ENCODE results near the gene S100PBP.

Gene S100PBP

GRCh38 chr1:32869923-32870614 lies 52.6 kb downstream of the S100PBP start:
- H3K4me1 Mint-ChIP-seq = peaks cover 20% of the 10 kb centered on the region
- peaks cover 34% of the 10 kb centered on the region for H3K27me3 Mint-ChIP-seq
- H3K4me3 Mint-ChIP-seq = peak overlapping the region; percentile 55
- H3K9me3 Mint-ChIP-seq = no peaks in the 10 kb centered on the region
- no peak overlapping the region for H3K27ac Mint-ChIP-seq
- H3K36me3 Mint-ChIP-seq = peaks cover 10% of the 10 kb centered on the region

- H3K36me3 Mint-ChIP-seq = peaks cover 10% of the 10 kb centered on the region
- peaks cover 20% of the 10 kb centered on the region for H3K4me1 Mint-ChIP-seq
- H3K9me3 Mint-ChIP-seq = no peaks in the 10 kb centered on the region
- peak within 1 kb of the TSS; percentile 55 for H3K4me3 Mint-ChIP-seq
- peak within 1 kb of the TSS; percentile 61 for H3K27ac Mint-ChIP-seq
- peaks cover 40% of the 10 kb centered on the region for H3K27me3 Mint-ChIP-seq
Measured at GRCh38 chr1:32870615-32871363, 53.3 kb downstream of the S100PBP start, which contains the start of gene FNDC5. Gene FNDC5, minus strand, starts transcription at chr1:32870912.

- Mint-ChIP-seq H3K27ac (peak overlapping the region; percentile 61), H3K27me3 (peaks cover 42% of the 10 kb centered on the region), H3K36me3 (peaks cover 8% of the 10 kb centered on the region), H3K9me3 (no peaks in the 10 kb centered on the region), H3K4me1 (peaks cover 20% of the 10 kb centered on the region), H3K4me3 (peak overlapping the region; percentile 12)
Measured at GRCh38 chr1:32871364-32872191, 54.1 kb downstream of the S100PBP start.

GRCh38 chr1:32872192-32872460 lies 54.7 kb downstream of the S100PBP start:
- Mint-ChIP-seq H3K27ac (no peak overlapping the region), H3K27me3 (peaks cover 42% of the 10 kb centered on the region), H3K36me3 (peaks cover 8% of the 10 kb centered on the region), H3K4me3 (no peak overlapping the region), H3K4me1 (peaks cover 20% of the 10 kb centered on the region), H3K9me3 (no peaks in the 10 kb centered on the region)

- Mint-ChIP-seq H3K9me3 (no peaks in the 10 kb centered on the region), H3K4me3 (no peak overlapping the region), H3K36me3 (peaks cover 6% of the 10 kb centered on the region), H3K27me3 (peaks cover 46% of the 10 kb centered on the region), H3K4me1 (peaks cover 20% of the 10 kb centered on the region), H3K27ac (no peak overlapping the region)
Measured at GRCh38 chr1:32873484-32873883, 56.0 kb downstream of the S100PBP start.

GRCh38 chr1:32874860-32875752 lies 57.7 kb downstream of the S100PBP start:
- H3K27me3 Mint-ChIP-seq = peaks cover 37% of the 10 kb centered on the region
- no peak overlapping the region for H3K4me3 Mint-ChIP-seq
- no peak overlapping the region for H3K27ac Mint-ChIP-seq
- no peaks in the 10 kb centered on the region for H3K36me3 Mint-ChIP-seq
- peaks cover 10% of the 10 kb centered on the region for H3K4me1 Mint-ChIP-seq
- H3K9me3 Mint-ChIP-seq = no peaks in the 10 kb centered on the region

GRCh38 chr1:32876341-32877210 lies 59.1 kb downstream of the S100PBP start:
- peaks cover 29% of the 10 kb centered on the region for H3K27me3 Mint-ChIP-seq
- H3K36me3 Mint-ChIP-seq = no peaks in the 10 kb centered on the region
- H3K27ac Mint-ChIP-seq = no peak overlapping the region
- H3K4me1 Mint-ChIP-seq = peaks cover 2% of the 10 kb centered on the region
- no peak overlapping the region for H3K4me3 Mint-ChIP-seq
- H3K9me3 Mint-ChIP-seq = no peaks in the 10 kb centered on the region

- H3K27me3 Mint-ChIP-seq = peaks cover 24% of the 10 kb centered on the region
- H3K27ac Mint-ChIP-seq = no peak overlapping the region
- no peaks in the 10 kb centered on the region for H3K4me1 Mint-ChIP-seq
- no peaks in the 10 kb centered on the region for H3K9me3 Mint-ChIP-seq
- H3K4me3 Mint-ChIP-seq = no peak overlapping the region
- H3K36me3 Mint-ChIP-seq = no peaks in the 10 kb centered on the region
Measured at GRCh38 chr1:32877211-32878110, 60.0 kb downstream of the S100PBP start.

- Mint-ChIP-seq H3K36me3 (no peaks in the 10 kb centered on the region), H3K4me1 (no peaks in the 10 kb centered on the region), H3K27me3 (peaks cover 22% of the 10 kb centered on the region), H3K4me3 (no peak overlapping the region), H3K9me3 (no peaks in the 10 kb centered on the region), H3K27ac (no peak overlapping the region)
Measured at GRCh38 chr1:32878183-32878582, 60.7 kb downstream of the S100PBP start.

- H3K36me3 Mint-ChIP-seq = no peaks in the 10 kb centered on the region
- no peaks in the 10 kb centered on the region for H3K4me1 Mint-ChIP-seq
- H3K27ac Mint-ChIP-seq = no peak overlapping the region
- no peaks in the 10 kb centered on the region for H3K9me3 Mint-ChIP-seq
- no peak overlapping the region for H3K4me3 Mint-ChIP-seq
- peaks cover 22% of the 10 kb centered on the region for H3K27me3 Mint-ChIP-seq
Measured at GRCh38 chr1:32878637-32879041, 61.2 kb downstream of the S100PBP start.

- Mint-ChIP-seq H3K9me3 (no peaks in the 10 kb centered on the region), H3K4me3 (no peak overlapping the region), H3K27ac (no peak overlapping the region), H3K27me3 (peaks cover 11% of the 10 kb centered on the region), H3K4me1 (no peaks in the 10 kb centered on the region), H3K36me3 (no peaks in the 10 kb centered on the region)
Measured at GRCh38 chr1:32881291-32881690, 63.8 kb downstream of the S100PBP start.

- Mint-ChIP-seq H3K9me3 (no peaks in the 10 kb centered on the region), H3K4me3 (no peak overlapping the region), H3K36me3 (no peaks in the 10 kb centered on the region), H3K27ac (no peak overlapping the region), H3K27me3 (peaks cover 13% of the 10 kb centered on the region), H3K4me1 (no peaks in the 10 kb centered on the region)
Measured at GRCh38 chr1:32881871-32882850, 64.7 kb downstream of the S100PBP start.
